ENCODE data around the gene EIF5A. TPM values are rescaled to one million over a fixed set of nuclear protein-coding genes. Genes with fewer than 3 reads are reported as not detected.

EIF5A gene
- total and polyA plus RNA-seq, 2 donors (not counting 3 experiments of a cell fraction or from before 2014, with no cell fraction given) = 650 to 859 TPM

DNA sequence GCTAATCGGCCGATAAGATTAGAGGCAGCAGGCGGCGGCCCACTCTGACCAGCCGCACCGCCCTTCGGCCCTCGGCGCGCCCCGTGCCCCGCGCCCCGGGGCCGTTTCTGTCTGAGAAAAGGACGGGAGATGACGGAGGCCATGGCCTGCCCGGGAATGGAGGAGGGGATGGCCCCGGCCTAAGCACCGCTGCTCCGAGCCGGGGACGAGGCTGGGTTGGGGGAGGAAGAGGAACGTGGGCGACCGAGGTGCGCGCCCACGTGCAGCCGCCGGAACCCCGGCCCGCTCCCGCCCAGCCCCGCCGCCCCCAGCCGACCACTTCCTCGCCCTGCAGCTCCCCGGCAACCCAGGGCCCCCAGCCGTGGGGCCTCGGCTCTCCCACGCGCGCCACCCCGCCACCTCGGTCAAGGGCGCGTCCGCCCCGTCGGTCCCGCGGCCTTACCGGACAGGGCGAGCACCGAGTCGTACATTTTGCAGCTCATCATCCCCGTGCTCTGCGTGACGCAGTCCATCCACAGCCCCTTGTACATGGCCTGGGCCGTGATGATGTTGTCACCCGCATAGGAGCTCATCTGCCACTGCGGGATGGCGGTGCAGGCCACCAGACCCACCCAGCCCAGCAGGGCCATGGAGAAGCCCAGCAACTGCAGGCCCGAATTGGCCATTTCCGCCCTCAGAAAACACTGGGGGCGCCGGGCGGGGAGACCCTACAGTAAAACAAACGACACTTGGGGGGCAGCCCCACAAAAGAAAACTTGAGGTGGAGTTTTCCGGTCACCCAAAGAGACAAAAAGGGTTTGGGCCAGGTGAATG is 45.8 kb upstream of the EIF5A start:
- Histone ChIP-seq H4K20me1 (replicated peaks; ENCODE audit: control insufficient read depth, extremely low read depth, insufficient read depth, low read length) (no peaks in the 10 kb centered on the region), H3K4me1 (ENCODE audit: control insufficient read depth, extremely low read depth, insufficient read depth, low read length) (peaks cover 26% of the 10 kb centered on the region), H3K27ac (ENCODE audit: insufficient read depth, low read depth, low read length) (no peak overlapping the region), H3K9me1 (replicated peaks; ENCODE audit: control insufficient read depth, extremely low read depth, insufficient read depth, low read length) (no peaks in the 10 kb centered on the region), H3K4me2 (ENCODE audit: insufficient read depth, low read length) (peak overlapping the region; percentile 31), H3K27me3 (ENCODE audit: control insufficient read depth in 2 of 2, insufficient read depth in 2 of 2, low read length in 2 of 2) (no peaks in the 10 kb centered on the region), H3K9me3 (replicated peaks; ENCODE audit: control insufficient read depth, insufficient read depth, low read length) (no peaks in the 10 kb centered on the region), H3K4me3 (replicated peaks in 1 of 3; ENCODE audit: insufficient read depth in 1 of 3, low read depth in 1 of 3, low read length in 3 of 3) (peak overlapping the region; percentile 19 to 35 (median 22)), H3K79me2 (ENCODE audit: control insufficient read depth, insufficient read depth, low read length) (no peaks in the 10 kb centered on the region), H3K9ac (replicated peaks; ENCODE audit: extremely low read depth, insufficient read depth, low read length) (peak overlapping the region; percentile 29), H3K36me3 (ENCODE audit: control insufficient read depth in 2 of 2, extremely low read depth in 1 of 2, insufficient read depth in 2 of 2, low read length in 2 of 2) (peaks cover under 1 to 12% of the 10 kb centered on the region in 2 experiments), H2AFZ (ENCODE audit: low read depth, low read length) (peak overlapping the region; percentile 52)
- FAIRE-seq (no peak), DNase-seq (ENCODE audit: low read depth, low spot score) (no peak)
- POLR2A ChIA-PET = no interaction called here
- dilution Hi-C loops (cut with MboI; ENCODE audit: extremely low pct_ligation_motif_present, low sequenced_read_pairs) (no loop called here), intact Hi-C loops (cut with micrococcal nuclease) (loop anchor here (1.0 to 2.0 kb wide), 2 partner anchors 9 to 41 kb away; partner anchors contain the start of gene ELP5)
- CTCF ChIA-PET = interaction anchor here (1.1 kb wide), 1 partner anchor 36 kb away, joined by 3 read pairs; no protein-coding TSS in a partner anchor
- no TSS peak for BruUV-seq (replicated peaks)
- no peak for TF ChIP-seq JUN (IDR thresholded peaks at IDR 0.05; ENCODE audit: borderline replicate concordance, insufficient read depth, insufficient read length, low read depth)
- no peak for TF ChIP-seq MYC (IDR thresholded peaks at IDR 0.05; ENCODE audit: low read depth, low read length)
- no peak for TF ChIP-seq GATA2 (IDR thresholded peaks at IDR 0.05; ENCODE audit: insufficient read depth, insufficient read length, low read depth, low read length)
- TF ChIP-seq EZH2 (IDR thresholded peaks at IDR 0.05; ENCODE audit: borderline replicate concordance, low read depth, low read length, severe bottlenecking) = no peak
- TF ChIP-seq CTCF (IDR thresholded peaks at IDR 0.05; ENCODE audit: extremely low read depth in 1 of 2, insufficient read depth in 1 of 2, low read depth in 1 of 2, low read length in 2 of 2) = no peak

Data from endothelial cell of umbilical vein (primary cell).